GM23338 (cell line): ENCODE data around the gene NDUFB4. TPM values are rescaled to one million over a fixed set of nuclear protein-coding genes. Genes with fewer than 3 reads are reported as not detected.

ENCODE experiments used
- ATAC-seq: fragments of 200-7000 bp; cut with Tn5 transposase; 3 replicates; pipeline ENCODE4 v1.9.1; 2020
- DNase-seq: peaks from one replicate; pipeline ENCODE4 v3.0.0-alpha.2; 2015; ENCODE audit warnings: low spot score
- H2AFZ ChIP-seq: fragments of 200-600 bp; sonication (generic); 2 replicates; pipeline ENCODE4 v1.8.0; 2016; ENCODE audit warnings: antibody characterized with exemption, mild to moderate bottlenecking, moderate library complexity
- H3F3A ChIP-seq: fragments of 200-600 bp; sonication (generic); replicated peaks from 2 replicates; pipeline ENCODE4 v1.8.0; 2017; ENCODE audit warnings: antibody characterized with exemption, mixed run types, low read depth
- H3K27ac ChIP-seq: fragments of 200-600 bp; sonication (generic); 2 replicates; pipeline ENCODE4 v1.6.1; 2016; ENCODE audit warnings: low read depth
- H3K27me3 ChIP-seq: fragments of 200-600 bp; sonication (generic); 2 replicates; pipeline ENCODE4 v1.8.0; 2016; ENCODE audit warnings: mild to moderate bottlenecking, mixed run types, moderate library complexity; ENCODE audit not compliant: insufficient read depth
- H3K36me3 ChIP-seq: fragments of 200-600 bp; sonication (generic); 2 replicates; pipeline ENCODE4 v1.8.0; 2016; ENCODE audit warnings: mild to moderate bottlenecking; ENCODE audit not compliant: insufficient read depth
- H3K4me1 ChIP-seq: fragments of 200-600 bp; sonication (generic); 2 replicates; pipeline ENCODE4 v1.8.0; 2016; ENCODE audit warnings: mild to moderate bottlenecking, moderate library complexity; ENCODE audit not compliant: insufficient read depth
- H3K4me2 ChIP-seq: fragments of 200-600 bp; sonication (generic); 2 replicates; pipeline ENCODE4 v1.7.1; 2017; ENCODE audit warnings: mixed run types
- H3K4me3 ChIP-seq: fragments of 200-600 bp; sonication (generic); 2 replicates; pipeline ENCODE4 v1.6.1; 2016; ENCODE audit warnings: mixed run types
- H3K79me2 ChIP-seq: fragments of 200-600 bp; sonication (generic); replicated peaks from 2 replicates; pipeline ENCODE4 v1.8.0; 2017; ENCODE audit warnings: mild to moderate bottlenecking; ENCODE audit not compliant: insufficient read depth
- H3K9me2 ChIP-seq: fragments of 200-600 bp; sonication (generic); 2 replicates; pipeline ENCODE4 v1.8.0; 2017; ENCODE audit not compliant: insufficient read depth
- H4K20me1 ChIP-seq: fragments of 200-600 bp; sonication (generic); replicated peaks from 2 replicates; pipeline ENCODE4 v1.8.0; 2017; ENCODE audit warnings: mild to moderate bottlenecking; ENCODE audit not compliant: insufficient read depth
- H3K27ac Mint-ChIP-seq: 2 replicates; pipeline ENCODE4 v1.8.0; 2020; ENCODE audit warnings: inconsistent platforms, mild to moderate bottlenecking, moderate library complexity, mixed read lengths
- H3K27me3 Mint-ChIP-seq: 3 replicates; pipeline ENCODE4 v1.8.0; 2022; ENCODE audit warnings: low read depth, mild to moderate bottlenecking, moderate library complexity, mixed read lengths, inconsistent platforms; ENCODE audit not compliant: insufficient read depth, poor library complexity
- H3K36me3 Mint-ChIP-seq: 3 replicates; pipeline ENCODE4 v1.8.0; 2021; ENCODE audit warnings: low read depth, mild to moderate bottlenecking, inconsistent platforms, moderate library complexity, mixed read lengths
- H3K4me1 Mint-ChIP-seq: 3 replicates; pipeline ENCODE4 v1.8.0; 2020; ENCODE audit warnings: mild to moderate bottlenecking, inconsistent platforms, mixed read lengths
- H3K4me3 Mint-ChIP-seq: 3 replicates; pipeline ENCODE4 v1.8.0; 2021; ENCODE audit warnings: moderate library complexity, mild to moderate bottlenecking, inconsistent platforms, mixed read lengths
- H3K9me3 Mint-ChIP-seq: 3 replicates; pipeline ENCODE4 v1.8.0; 2020; ENCODE audit warnings: moderate library complexity, mild to moderate bottlenecking, inconsistent platforms, mixed read lengths
- CREB1 ChIP-seq: fragments of 250-450 bp; sonication (Bioruptor Pico); IDR thresholded peaks from 2 replicates; pipeline ENCODE4 v1.5.0; 2020; ENCODE audit warnings: low read depth, mild to moderate bottlenecking, moderate library complexity
- EZH2 ChIP-seq: fragments of 200-600 bp; sonication (generic); IDR thresholded peaks from one replicate; pipeline ENCODE4 v1.8.0; 2017; ENCODE audit warnings: antibody characterized with exemption, mild to moderate bottlenecking, low read depth; ENCODE audit not compliant: unreplicated experiment
- NANOG ChIP-seq: IDR thresholded peaks from 2 replicates; pipeline ENCODE4 v1.6.1; 2016; ENCODE audit warnings: antibody characterized with exemption, borderline replicate concordance
- POLR2AphosphoS5 ChIP-seq: IDR thresholded peaks from 2 replicates; pipeline ENCODE4 v1.6.1; 2016; ENCODE audit warnings: antibody characterized with exemption, low read depth
- STAT1 ChIP-seq: IDR thresholded peaks from one replicate; pipeline ENCODE4 v1.6.1; 2016; ENCODE audit warnings: antibody characterized with exemption; ENCODE audit not compliant: unreplicated experiment
- ZNF114 ChIP-seq: fragments of 250-450 bp; sonication (Bioruptor Pico); IDR thresholded peaks from 2 replicates; pipeline ENCODE4 v1.5.0; 2020; ENCODE audit warnings: mild to moderate bottlenecking, moderate library complexity
- polyA plus RNA-seq: library from polyadenylated mRNA; unstranded; fragments of >200 nt; fragmentation: Nextera tagmentation; extraction: Ambion mirVana; gene quantifications from 2 replicates; pipeline ENCODE4 v1.2.1, GENCODE V29; 2016
- total RNA-seq: library from RNA; depleted of rRNA; stranded (reverse); fragments of >200 nt; shearing (Covaris generic); gene quantifications from 2 replicates; pipeline ENCODE4 v1.2.3, GENCODE V29; 2014
- TF ChIP-seq, protein P1 (sequence below): IDR thresholded peaks from 2 replicates; pipeline ENCODE4 v1.6.1; 2016; ENCODE audit warnings: antibody characterized with exemption
- TF ChIP-seq, protein P2 (sequence below): fragments of 250-450 bp; sonication (Bioruptor Pico); IDR thresholded peaks from 2 replicates; pipeline ENCODE4 v1.5.0; 2020; ENCODE audit warnings: mild to moderate bottlenecking, moderate library complexity
- TF ChIP-seq, protein P3 (sequence below): IDR thresholded peaks from one replicate; pipeline ENCODE4 v1.6.1; 2018; ENCODE audit warnings: antibody characterized with exemption; ENCODE audit not compliant: unreplicated experiment

Gene NDUFB4
- total and polyA plus RNA-seq, 2 experiments from 2014 or later: 199 to 716 TPM

DNA sequence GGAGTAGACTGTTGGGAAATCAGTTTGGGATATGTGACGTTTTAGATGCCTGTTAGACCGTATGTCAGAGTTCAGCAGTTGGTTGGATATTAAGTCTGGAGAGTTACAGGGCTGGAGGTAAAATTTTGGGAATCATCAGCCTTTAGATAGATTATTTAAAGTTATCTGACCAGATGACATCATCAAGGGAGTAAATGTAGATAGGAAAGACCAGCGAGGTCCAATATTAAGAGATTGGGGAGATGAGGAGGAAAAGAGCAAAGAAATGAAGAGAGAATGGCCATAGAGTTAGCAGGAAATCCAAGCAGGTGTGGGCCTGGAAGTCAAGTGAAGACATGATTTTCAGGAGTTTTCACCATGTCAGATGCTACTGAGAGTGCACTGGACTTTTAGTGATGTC lies 3.1 kb downstream of the NDUFB4 start:
- ATAC-seq (no peak), DNase-seq (no peak)
- Histone ChIP-seq H2AFZ (no peak overlapping the region), H3K4me1 (peaks cover 8% of the 10 kb centered on the region), H3K4me2 (no peak overlapping the region), H3K79me2 (peaks cover 30% of the 10 kb centered on the region), H3K9me2 (no peaks in the 10 kb centered on the region), H3K36me3 (peaks cover 22% of the 10 kb centered on the region), H3K27ac (peak overlapping the region; percentile 56; the same call in 1 of the 2 replicates), H3F3A (peaks cover 5% of the 10 kb centered on the region), H3K4me3 (no peak overlapping the region), H3K27me3 (no peaks in the 10 kb centered on the region), H4K20me1 (no peaks in the 10 kb centered on the region; the same call in 1 of the 2 replicates)
- H3K36me3 Mint-ChIP-seq: peaks cover 23% of the 10 kb centered on the region
- TF ChIP-seq, protein P1, sequence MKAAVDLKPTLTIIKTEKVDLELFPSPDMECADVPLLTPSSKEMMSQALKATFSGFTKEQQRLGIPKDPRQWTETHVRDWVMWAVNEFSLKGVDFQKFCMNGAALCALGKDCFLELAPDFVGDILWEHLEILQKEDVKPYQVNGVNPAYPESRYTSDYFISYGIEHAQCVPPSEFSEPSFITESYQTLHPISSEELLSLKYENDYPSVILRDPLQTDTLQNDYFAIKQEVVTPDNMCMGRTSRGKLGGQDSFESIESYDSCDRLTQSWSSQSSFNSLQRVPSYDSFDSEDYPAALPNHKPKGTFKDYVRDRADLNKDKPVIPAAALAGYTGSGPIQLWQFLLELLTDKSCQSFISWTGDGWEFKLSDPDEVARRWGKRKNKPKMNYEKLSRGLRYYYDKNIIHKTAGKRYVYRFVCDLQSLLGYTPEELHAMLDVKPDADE: no peak
- TF ChIP-seq POLR2AphosphoS5 (no peak), EZH2 (no peak), NANOG (no peak)
- peaks cover 8% of the 10 kb centered on the region for H3K4me1 Mint-ChIP-seq
- no peak overlapping the region for H3K27ac Mint-ChIP-seq
- H3K4me3 Mint-ChIP-seq: no peak overlapping the region
- peaks cover 3% of the 10 kb centered on the region; the same call in 1 of the 3 replicates for H3K9me3 Mint-ChIP-seq
- H3K27me3 Mint-ChIP-seq: peaks cover 7% of the 10 kb centered on the region

DNA sequence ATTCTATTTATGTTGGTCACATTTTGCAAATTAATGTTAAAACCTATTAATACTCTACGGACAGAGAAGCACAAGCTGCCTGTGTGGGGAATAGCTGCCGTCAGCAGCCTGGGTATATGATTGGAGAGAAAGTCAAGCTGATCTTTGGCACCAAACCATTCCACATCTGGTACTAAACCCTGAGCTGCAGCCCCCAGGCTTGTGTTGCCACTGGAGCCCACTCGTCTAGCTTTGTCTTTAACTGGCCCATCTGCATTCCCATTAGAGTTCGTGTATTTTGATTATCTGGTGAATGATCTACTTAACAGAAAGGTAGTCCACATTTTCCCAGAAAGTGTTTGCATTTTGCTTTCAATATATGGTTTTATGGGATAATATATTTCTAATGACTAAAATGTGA lies 5.4 kb downstream of the NDUFB4 start:
- Histone ChIP-seq H3K9me2 (no peaks in the 10 kb centered on the region), H3K27me3 (no peaks in the 10 kb centered on the region), H3K4me3 (no peak overlapping the region), H3K36me3 (peaks cover 22% of the 10 kb centered on the region), H4K20me1 (no peaks in the 10 kb centered on the region; the same call in 1 of the 2 replicates), H3K4me2 (no peak overlapping the region), H2AFZ (no peak overlapping the region), H3K27ac (peak overlapping the region; percentile 36; the same call in 1 of the 2 replicates), H3K79me2 (peaks cover 28% of the 10 kb centered on the region), H3K4me1 (peaks cover 8% of the 10 kb centered on the region), H3F3A (peaks cover 5% of the 10 kb centered on the region)
- no peaks in the 10 kb centered on the region for H3K27me3 Mint-ChIP-seq
- no peak for ATAC-seq
- DNase-seq: no peak
- H3K4me1 Mint-ChIP-seq: peaks cover 2% of the 10 kb centered on the region; the same call in 2 of the 3 replicates
- H3K27ac Mint-ChIP-seq: no peak overlapping the region
- peaks cover 23% of the 10 kb centered on the region for H3K36me3 Mint-ChIP-seq
- H3K9me3 Mint-ChIP-seq: no peaks in the 10 kb centered on the region
- H3K4me3 Mint-ChIP-seq: no peak overlapping the region
- no peak for TF ChIP-seq POLR2AphosphoS5
- no peak for TF ChIP-seq ZNF114
- TF ChIP-seq, protein P1: no peak
- TF ChIP-seq, protein P2, sequence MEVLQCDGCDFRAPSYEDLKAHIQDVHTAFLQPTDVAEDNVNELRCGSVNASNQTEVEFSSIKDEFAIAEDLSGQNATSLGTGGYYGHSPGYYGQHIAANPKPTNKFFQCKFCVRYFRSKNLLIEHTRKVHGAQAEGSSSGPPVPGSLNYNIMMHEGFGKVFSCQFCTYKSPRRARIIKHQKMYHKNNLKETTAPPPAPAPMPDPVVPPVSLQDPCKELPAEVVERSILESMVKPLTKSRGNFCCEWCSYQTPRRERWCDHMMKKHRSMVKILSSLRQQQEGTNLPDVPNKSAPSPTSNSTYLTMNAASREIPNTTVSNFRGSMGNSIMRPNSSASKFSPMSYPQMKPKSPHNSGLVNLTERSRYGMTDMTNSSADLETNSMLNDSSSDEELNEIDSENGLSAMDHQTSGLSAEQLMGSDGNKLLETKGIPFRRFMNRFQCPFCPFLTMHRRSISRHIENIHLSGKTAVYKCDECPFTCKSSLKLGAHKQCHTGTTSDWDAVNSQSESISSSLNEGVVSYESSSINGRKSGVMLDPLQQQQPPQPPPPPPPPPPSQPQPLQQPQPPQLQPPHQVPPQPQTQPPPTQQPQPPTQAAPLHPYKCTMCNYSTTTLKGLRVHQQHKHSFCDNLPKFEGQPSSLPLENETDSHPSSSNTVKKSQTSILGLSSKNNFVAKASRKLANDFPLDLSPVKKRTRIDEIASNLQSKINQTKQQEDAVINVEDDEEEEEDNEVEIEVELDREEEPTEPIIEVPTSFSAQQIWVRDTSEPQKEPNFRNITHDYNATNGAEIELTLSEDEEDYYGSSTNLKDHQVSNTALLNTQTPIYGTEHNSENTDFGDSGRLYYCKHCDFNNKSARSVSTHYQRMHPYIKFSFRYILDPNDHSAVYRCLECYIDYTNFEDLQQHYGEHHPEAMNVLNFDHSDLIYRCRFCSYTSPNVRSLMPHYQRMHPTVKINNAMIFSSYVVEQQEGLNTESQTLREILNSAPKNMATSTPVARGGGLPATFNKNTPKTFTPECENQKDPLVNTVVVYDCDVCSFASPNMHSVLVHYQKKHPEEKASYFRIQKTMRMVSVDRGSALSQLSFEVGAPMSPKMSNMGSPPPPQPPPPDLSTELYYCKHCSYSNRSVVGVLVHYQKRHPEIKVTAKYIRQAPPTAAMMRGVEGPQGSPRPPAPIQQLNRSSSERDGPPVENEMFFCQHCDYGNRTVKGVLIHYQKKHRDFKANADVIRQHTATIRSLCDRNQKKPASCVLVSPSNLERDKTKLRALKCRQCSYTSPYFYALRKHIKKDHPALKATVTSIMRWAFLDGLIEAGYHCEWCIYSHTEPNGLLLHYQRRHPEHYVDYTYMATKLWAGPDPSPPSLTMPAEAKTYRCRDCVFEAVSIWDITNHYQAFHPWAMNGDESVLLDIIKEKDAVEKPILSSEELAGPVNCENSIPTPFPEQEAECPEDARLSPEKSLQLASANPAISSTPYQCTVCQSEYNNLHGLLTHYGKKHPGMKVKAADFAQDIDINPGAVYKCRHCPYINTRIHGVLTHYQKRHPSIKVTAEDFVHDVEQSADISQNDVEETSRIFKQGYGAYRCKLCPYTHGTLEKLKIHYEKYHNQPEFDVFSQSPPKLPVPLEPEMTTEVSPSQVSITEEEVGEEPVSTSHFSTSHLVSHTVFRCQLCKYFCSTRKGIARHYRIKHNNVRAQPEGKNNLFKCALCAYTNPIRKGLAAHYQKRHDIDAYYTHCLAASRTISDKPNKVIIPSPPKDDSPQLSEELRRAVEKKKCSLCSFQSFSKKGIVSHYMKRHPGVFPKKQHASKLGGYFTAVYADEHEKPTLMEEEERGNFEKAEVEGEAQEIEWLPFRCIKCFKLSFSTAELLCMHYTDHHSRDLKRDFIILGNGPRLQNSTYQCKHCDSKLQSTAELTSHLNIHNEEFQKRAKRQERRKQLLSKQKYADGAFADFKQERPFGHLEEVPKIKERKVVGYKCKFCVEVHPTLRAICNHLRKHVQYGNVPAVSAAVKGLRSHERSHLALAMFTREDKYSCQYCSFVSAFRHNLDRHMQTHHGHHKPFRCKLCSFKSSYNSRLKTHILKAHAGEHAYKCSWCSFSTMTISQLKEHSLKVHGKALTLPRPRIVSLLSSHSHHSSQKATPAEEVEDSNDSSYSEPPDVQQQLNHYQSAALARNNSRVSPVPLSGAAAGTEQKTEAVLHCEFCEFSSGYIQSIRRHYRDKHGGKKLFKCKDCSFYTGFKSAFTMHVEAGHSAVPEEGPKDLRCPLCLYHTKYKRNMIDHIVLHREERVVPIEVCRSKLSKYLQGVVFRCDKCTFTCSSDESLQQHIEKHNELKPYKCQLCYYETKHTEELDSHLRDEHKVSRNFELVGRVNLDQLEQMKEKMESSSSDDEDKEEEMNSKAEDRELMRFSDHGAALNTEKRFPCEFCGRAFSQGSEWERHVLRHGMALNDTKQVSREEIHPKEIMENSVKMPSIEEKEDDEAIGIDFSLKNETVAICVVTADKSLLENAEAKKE (CRISPR knock-in tag): no peak
- TF ChIP-seq NANOG: no peak
- TF ChIP-seq, protein P3, sequence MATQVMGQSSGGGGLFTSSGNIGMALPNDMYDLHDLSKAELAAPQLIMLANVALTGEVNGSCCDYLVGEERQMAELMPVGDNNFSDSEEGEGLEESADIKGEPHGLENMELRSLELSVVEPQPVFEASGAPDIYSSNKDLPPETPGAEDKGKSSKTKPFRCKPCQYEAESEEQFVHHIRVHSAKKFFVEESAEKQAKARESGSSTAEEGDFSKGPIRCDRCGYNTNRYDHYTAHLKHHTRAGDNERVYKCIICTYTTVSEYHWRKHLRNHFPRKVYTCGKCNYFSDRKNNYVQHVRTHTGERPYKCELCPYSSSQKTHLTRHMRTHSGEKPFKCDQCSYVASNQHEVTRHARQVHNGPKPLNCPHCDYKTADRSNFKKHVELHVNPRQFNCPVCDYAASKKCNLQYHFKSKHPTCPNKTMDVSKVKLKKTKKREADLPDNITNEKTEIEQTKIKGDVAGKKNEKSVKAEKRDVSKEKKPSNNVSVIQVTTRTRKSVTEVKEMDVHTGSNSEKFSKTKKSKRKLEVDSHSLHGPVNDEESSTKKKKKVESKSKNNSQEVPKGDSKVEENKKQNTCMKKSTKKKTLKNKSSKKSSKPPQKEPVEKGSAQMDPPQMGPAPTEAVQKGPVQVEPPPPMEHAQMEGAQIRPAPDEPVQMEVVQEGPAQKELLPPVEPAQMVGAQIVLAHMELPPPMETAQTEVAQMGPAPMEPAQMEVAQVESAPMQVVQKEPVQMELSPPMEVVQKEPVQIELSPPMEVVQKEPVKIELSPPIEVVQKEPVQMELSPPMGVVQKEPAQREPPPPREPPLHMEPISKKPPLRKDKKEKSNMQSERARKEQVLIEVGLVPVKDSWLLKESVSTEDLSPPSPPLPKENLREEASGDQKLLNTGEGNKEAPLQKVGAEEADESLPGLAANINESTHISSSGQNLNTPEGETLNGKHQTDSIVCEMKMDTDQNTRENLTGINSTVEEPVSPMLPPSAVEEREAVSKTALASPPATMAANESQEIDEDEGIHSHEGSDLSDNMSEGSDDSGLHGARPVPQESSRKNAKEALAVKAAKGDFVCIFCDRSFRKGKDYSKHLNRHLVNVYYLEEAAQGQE: no peak
- TF ChIP-seq CREB1 (CRISPR knock-in tag): no peak
- no peak for TF ChIP-seq STAT1
